K562 (cell line): ENCODE results near the gene UMAD1. TPM values are rescaled to one million over a fixed set of nuclear protein-coding genes. Genes with fewer than 3 reads are reported as not detected.

Experiments used
- ATAC-seq: fragments of 200-7000 bp; cut with Tn5 transposase; 3 replicates; pipeline ENCODE4 v1.9.1; 2020; ENCODE audit warnings: moderate library complexity
- BruUV-seq: library from RNA; stranded (reverse); fragments of 400-500 nt; replicated peaks from 2 replicates; lab custom pipeline; 2021; lab: Mats Ljungman, UMichigan
- CTCF ChIA-PET: fragments of 300-600 bp; formaldehyde crosslinking; extraction: SDS; loops from one replicate; lab custom pipeline; 2021; ENCODE audit warnings: low intra/inter-chr PET ratio; lab: Yijun Ruan, JAX
- POLR2A ChIA-PET: fragments of 300-600, 350-650 bp; sonication (Branson Sonifier 250); formaldehyde crosslinking; extraction: SDS; loops from one replicate; lab custom pipeline; 2021; ENCODE audit warnings: antibody characterized with exemption, inconsistent platforms; lab: Yijun Ruan, JAX
- DNase-seq, 4 experiments: peaks; one replicate each; pipeline versions ENCODE4 v3.0.0 to v3.0.0-alpha.2; 2011 to 2018; ENCODE audit warnings: low spot score in 3 of 4, mixed read lengths in 3 of 4; ENCODE audit errors: extremely low read depth in 1 of 4
- FAIRE-seq: peaks from 2 replicates; lab custom pipeline; 2011; peaks lifted over from hg19 to GRCh38; lab: Jason Lieb, UNC
- H2AFZ ChIP-seq: 2 replicates; pipeline ENCODE4 v1.6.0; 2011; ENCODE audit warnings: low read depth, low read length, control low read depth, inconsistent platforms
- H3K27ac ChIP-seq: fragments of 200-600 bp; 3 replicates; pipeline ENCODE4 v1.8.0; 2011; ENCODE audit warnings: low read depth, mild to moderate bottlenecking, control low read depth, inconsistent platforms, low read length, moderate library complexity, mixed read lengths; ENCODE audit errors: extremely low read depth
- H3K27me3 ChIP-seq, 2 experiments: fragments of 300-600 bp in 1 of 2; 2 replicates in 1 of 2; 3 replicates in 1 of 2; pipeline versions ENCODE4 v1.6.0 to v1.8.0; 2011; ENCODE audit warnings: inconsistent platforms in 2 of 2, low read length in 2 of 2, mild to moderate bottlenecking in 1 of 2, mixed read lengths in 1 of 2, moderate library complexity in 1 of 2; ENCODE audit not compliant: control insufficient read depth in 2 of 2, insufficient read depth in 2 of 2
- H3K36me3 ChIP-seq: fragments of 300-600 bp; 3 replicates; pipeline ENCODE4 v1.8.0; 2011; ENCODE audit warnings: mild to moderate bottlenecking, low read length, inconsistent platforms; ENCODE audit not compliant: control insufficient read depth, insufficient read depth
- H3K4me1 ChIP-seq, 2 experiments: fragments of 200-600 bp in 1 of 2; replicated peaks in 1 of 2; 2 replicates in 1 of 2; 3 replicates in 1 of 2; pipeline versions ENCODE4 v1.5.1 to v1.8.0; 2011; ENCODE audit warnings: inconsistent platforms in 2 of 2, low read length in 2 of 2, mild to moderate bottlenecking in 1 of 2, mixed read lengths in 1 of 2, moderate library complexity in 1 of 2; ENCODE audit not compliant: control insufficient read depth in 2 of 2, insufficient read depth in 2 of 2
- H3K4me2 ChIP-seq: 2 replicates; pipeline ENCODE4 v1.6.1; 2011; ENCODE audit warnings: low read length, control low read depth, inconsistent platforms, mixed read lengths; ENCODE audit not compliant: insufficient read depth
- H3K4me3 ChIP-seq: fragments of 200-600 bp; sonication (generic), shearing (Covaris generic); 2 replicates; pipeline ENCODE4 v1.5.1; 2016; ENCODE audit warnings: control low read depth, inconsistent platforms
- H3K79me2 ChIP-seq: fragments of 200-600 bp; 3 replicates; pipeline ENCODE4 v1.8.0; 2011; ENCODE audit warnings: low read length, inconsistent platforms; ENCODE audit not compliant: control insufficient read depth, insufficient read depth
- H3K9ac ChIP-seq, 2 experiments: 2 replicates each; pipeline versions ENCODE4 v1.6.0 to v1.6.1; 2011; ENCODE audit warnings: low read depth in 2 of 2, low read length in 2 of 2, control low read depth in 1 of 2, inconsistent platforms in 1 of 2, mild to moderate bottlenecking in 1 of 2, mixed read lengths in 1 of 2; ENCODE audit not compliant: insufficient read depth in 1 of 2
- H3K9me1 ChIP-seq: one replicate; pipeline ENCODE4 v1.6.0; 2011; ENCODE audit warnings: inconsistent platforms, mild to moderate bottlenecking, low read length, moderate library complexity; ENCODE audit not compliant: control insufficient read depth, insufficient read depth
- H3K9me3 ChIP-seq: replicated peaks from 2 replicates; pipeline ENCODE4 v1.5.1; 2011; ENCODE audit warnings: low read depth, low read length, inconsistent platforms; ENCODE audit not compliant: control insufficient read depth, insufficient read depth
- H4K20me1 ChIP-seq: replicated peaks from 2 replicates; pipeline ENCODE4 v1.6.1; 2011; ENCODE audit warnings: low read length, inconsistent platforms, mixed read lengths; ENCODE audit not compliant: control insufficient read depth, insufficient read depth
- CBFA2T2 ChIP-seq: fragments of 450-650 bp; conservative IDR thresholded peaks from 2 replicates; pipeline ENCODE4 v1.6.1; 2017; ENCODE audit warnings: mild to moderate bottlenecking
- CEBPG ChIP-seq, 3 experiments: fragments of 200-800 bp in 1 of 3; sonication (Bioruptor generic) in 1 of 3; sonication (generic) in 1 of 3; formaldehyde crosslinking in 1 of 3; IDR thresholded peaks in 2 of 3; conservative IDR thresholded peaks in 1 of 3; 2 replicates each; pipeline versions ENCODE4 v1.6.1 to v1.8.0; 2016 to 2022; ENCODE audit warnings: missing compliant biosample characterization in 2 of 3, missing genetic modification characterization in 2 of 3, mild to moderate bottlenecking in 1 of 3, missing genetic modification reagents in 1 of 3
- DDX20 ChIP-seq: fragments of 450-650 bp; IDR thresholded peaks from 2 replicates; pipeline ENCODE4 v1.6.1; 2016; ENCODE audit warnings: missing genetic modification characterization, low read depth, mild to moderate bottlenecking, missing compliant biosample characterization, moderate library complexity
- ZNF449 ChIP-seq: fragments of 250-450 bp; sonication (Bioruptor Pico); IDR thresholded peaks from 2 replicates; pipeline ENCODE4 v1.8.0; 2022; ENCODE audit warnings: moderate library complexity, mild to moderate bottlenecking, inconsistent platforms
- in situ Hi-C: fragments of 300-500 bp; cut with MboI; formaldehyde crosslinking; loops from 4 replicates; pipeline ENCODE4 v1.15.0; 2018; ENCODE audit warnings: inconsistent platforms, mixed read lengths
- intact Hi-C: fragments of 100-400 bp; cut with micrococcal nuclease; formaldehyde crosslinking; loops from 2 replicates; pipeline ENCODE4 v1.14.2; 2022
- polyA plus RNA-seq, 8 experiments: library from polyadenylated mRNA; depleted of rRNA in 4 of 8; stranded (reverse) in 5 of 8; unstranded in 3 of 8; fragments of >200 nt; fragmentation: Nextera tagmentation in 2 of 8; fragmentation: Illumina TruSeq in 1 of 8; extraction: Ambion mirVana in 2 of 8; extraction: Trizol in 1 of 8; gene quantifications; 2 replicates each; pipeline versions ENCODE4 v1.2.1 to v1.2.3, GENCODE V29; 2011 to 2014; ENCODE audit warnings: inconsistent platforms in 1 of 8, missing spikeins in 1 of 8
- total RNA-seq, 7 experiments: library from RNA; depleted of rRNA in 6 of 7; stranded (reverse); fragments of >200 nt in 6 of 7; fragmentation: Illumina TruSeq in 2 of 7; extraction: Trizol in 2 of 7; gene quantifications; 2 replicates each; pipeline versions ENCODE4 v1.2.1 to v1.2.3, GENCODE V29; 2011 to 2021; ENCODE audit warnings: low replicate concordance in 1 of 7

The UMAD1 gene
- total and polyA plus RNA-seq, 9 of the 15 experiments (the other 6 are each of a cell fraction or from before 2014, with no cell fraction given), result 9.0 to 26.7 (median 13.3) TPM

GRCh38 chr7:7920481-7920880 is 279.9 kb downstream of the UMAD1 start (continued):
- no peak for TF ChIP-seq CBFA2T2
- no peak for TF ChIP-seq DDX20 (tag)

- no peak for ATAC-seq
- no TSS peak for BruUV-seq
- FAIRE-seq, result no peak
- no peak overlapping the region for H3K9ac ChIP-seq
- in situ Hi-C loops (no loop called here), intact Hi-C loops (no loop called here)
- H3K4me2 ChIP-seq, result no peak overlapping the region
- H3K79me2 ChIP-seq, result no peaks in the 10 kb centered on the region
- H3K9me1 ChIP-seq, result no peaks in the 10 kb centered on the region
- H3K36me3 ChIP-seq, result no peaks in the 10 kb centered on the region
- no peak for DNase-seq
- no peak overlapping the region for H2AFZ ChIP-seq
- no peak overlapping the region for H3K27ac ChIP-seq
- H3K9me3 ChIP-seq, result no peaks in the 10 kb centered on the region
- no peak overlapping the region for H3K4me3 ChIP-seq
- no peaks in the 10 kb centered on the region for H4K20me1 ChIP-seq
- no peaks in the 10 kb centered on the region for H3K27me3 ChIP-seq
- no peak for TF ChIP-seq ZNF449 (CRISPR knock-in tag)
- TF ChIP-seq CEBPG (CRISPR knock-in tag; IDR thresholded peaks at IDR 0.05), result no peak
- 0 out of 4 replicates have a peak, but pooled peaks of 1 of the 2 experiments have one; percentile 10 for TF ChIP-seq CEBPG (tag; conservative IDR thresholded peaks at IDR 0.05 in 1 of 2, IDR thresholded peaks at IDR 0.05 in 1 of 2)
- no peaks in the 10 kb centered on the region for H3K4me1 ChIP-seq
- ChIA-PET CTCF (no interaction called here), POLR2A (interaction anchor here (0.7 kb wide), 1 partner anchor 23 kb away, joined by 3 read pairs; no protein-coding TSS in a partner anchor)
Observed at GRCh38 chr7:7921830-7922229, 281.3 kb downstream of the UMAD1 start.
